DMS79 (cell line): ENCODE data around the gene CDC37L1.
"Not testable (repeated sequence)": the region's sequence is repeated elsewhere in the genome, so short reads cannot be mapped to it uniquely, and the experiment has no call there.

Experiments used
- DNase-seq: peaks from one replicate; lab custom pipeline; 2025; lab: John Stamatoyannopoulos, UW

The CDC37L1 gene

GRCh38 chr9:4716163-4716562 lies 36.8 kb downstream of the CDC37L1 start:
- no peak for DNase-seq

- no peak for DNase-seq
Measured at GRCh38 chr9:4717815-4718214, 38.4 kb downstream of the CDC37L1 start.

GRCh38 chr9:4718911-4719310 lies 39.5 kb downstream of the CDC37L1 start:
- DNase-seq, result no peak

- DNase-seq, result no peak
Measured at GRCh38 chr9:4721736-4722135, 42.4 kb downstream of the CDC37L1 start.

- DNase-seq, result no peak
Measured at GRCh38 chr9:4725706-4726442, 46.5 kb downstream of the CDC37L1 start.

GRCh38 chr9:4727593-4727992 lies 48.2 kb downstream of the CDC37L1 start:
- no peak for DNase-seq

- DNase-seq, result no peak
Measured at GRCh38 chr9:4732890-4733289, 53.5 kb downstream of the CDC37L1 start.

- no peak for DNase-seq
Measured at GRCh38 chr9:4734150-4734549, 54.8 kb downstream of the CDC37L1 start.

GRCh38 chr9:4738866-4739586 lies 59.7 kb downstream of the CDC37L1 start:
- DNase-seq, result no peak

GRCh38 chr9:4739587-4740387 lies 60.4 kb downstream of the CDC37L1 start:
- no peak for DNase-seq

GRCh38 chr9:4740388-4740637 lies 60.9 kb downstream of the CDC37L1 start:
- DNase-seq, result no peak

GRCh38 chr9:4740638-4741364 lies 61.4 kb downstream of the CDC37L1 start, which contains the start of gene AK3:
AK3 (minus strand) TSS chr9:4741202; CDS start chr9:4741087, 115 bp downstream.
- peak; percentile 47 for DNase-seq

- no peak for DNase-seq
Measured at GRCh38 chr9:4741365-4742089, 62.2 kb downstream of the CDC37L1 start.

- DNase-seq, result no peak
Measured at GRCh38 chr9:4742246-4742645, 62.9 kb downstream of the CDC37L1 start.

GRCh38 chr9:4743131-4743875 lies 63.9 kb downstream of the CDC37L1 start:
- DNase-seq, result no peak

- no peak for DNase-seq
Measured at GRCh38 chr9:4746278-4747030, 67.1 kb downstream of the CDC37L1 start.

GRCh38 chr9:4748612-4749011 lies 69.2 kb downstream of the CDC37L1 start:
- DNase-seq, result no peak

GRCh38 chr9:4750023-4750673 lies 70.8 kb downstream of the CDC37L1 start:
- DNase-seq, result no peak

- DNase-seq, result not testable (repeated sequence)
Measured at GRCh38 chr9:4754530-4754929, 75.2 kb downstream of the CDC37L1 start.
